HCT116 (cell line): ENCODE results near the gene SLC16A11. TPM values are rescaled to one million over a fixed set of nuclear protein-coding genes. Genes with fewer than 3 reads are reported as not detected.

Experiments used
- ATAC-seq: fragments of 200-7000 bp; cut with Tn5 transposase; 2 replicates; pipeline ENCODE4 v1.9.1; 2020; ENCODE audit warnings: mild to moderate bottlenecking, moderate library complexity
- BruUV-seq: library from RNA; stranded (reverse); fragments of 400-500 nt; replicated peaks from 2 replicates; lab custom pipeline; 2021; lab: Mats Ljungman, UMichigan
- CTCF ChIA-PET: fragments of 300-600 bp; sonication (Branson Sonifier 250); formaldehyde crosslinking; loops from one replicate; lab custom pipeline; 2021; ENCODE audit warnings: antibody characterized with exemption; lab: Charles Lee
- POLR2A ChIA-PET: fragments of 300-600, 350-600 bp; sonication (Branson Sonifier 250); formaldehyde crosslinking; loops from one replicate; lab custom pipeline; 2021; ENCODE audit warnings: antibody characterized with exemption; lab: Charles Lee
- RAD21 ChIA-PET, 2 experiments: fragments of 300-600 bp; sonication (Branson Sonifier 250); formaldehyde crosslinking; loops; one replicate each; lab custom pipeline; 2023; ENCODE audit warnings: low total read pairs in 2 of 2; ENCODE audit not compliant: uncharacterized antibody in 2 of 2, unreplicated experiment in 2 of 2, low non-redundant PET in 1 of 2; lab: Charles Lee
- DNase-seq: peaks from one replicate; pipeline ENCODE4 v3.0.0-alpha.2; 2010; ENCODE audit warnings: low read depth, low spot score
- H2AFZ ChIP-seq: fragments of 200-600 bp; shearing (Covaris generic), sonication (generic); 2 replicates; pipeline ENCODE4 v1.6.1; 2017; ENCODE audit warnings: low read depth, mixed run types, mixed read lengths, antibody characterized with exemption, low read length; ENCODE audit not compliant: poor library complexity, severe bottlenecking
- H3K27ac ChIP-seq: 2 replicates; pipeline ENCODE4 v1.5.1; 2012; ENCODE audit warnings: low read depth, low read length
- H3K27me3 ChIP-seq: fragments of 200-600 bp; sonication (generic); 2 replicates; pipeline ENCODE4 v1.6.1; 2016; ENCODE audit warnings: mixed run types, low read length, mixed read lengths; ENCODE audit not compliant: insufficient read depth
- H3K36me3 ChIP-seq, 2 experiments: fragments of 200-500 bp in 1 of 2; fragments of 200-600 bp in 1 of 2; sonication (Bioruptor generic) in 1 of 2; sonication (generic) in 1 of 2; 2 replicates each; pipeline versions ENCODE4 v1.5.1 to v1.6.1; 2014 to 2016; ENCODE audit warnings: low read length in 2 of 2, inconsistent platforms in 1 of 2, mixed read lengths in 1 of 2, mixed run types in 1 of 2; ENCODE audit not compliant: insufficient read depth in 2 of 2, control insufficient read depth in 1 of 2
- H3K4me1 ChIP-seq, 2 experiments: fragments of 200-600 bp in 1 of 2; sonication (generic) in 1 of 2; 2 replicates each; pipeline versions ENCODE4 v1.5.1 to v1.6.1; 2012 to 2017; ENCODE audit warnings: low read length in 2 of 2, inconsistent platforms in 1 of 2, mild to moderate bottlenecking in 1 of 2, mixed read lengths in 1 of 2, mixed run types in 1 of 2, moderate library complexity in 1 of 2; ENCODE audit not compliant: insufficient read depth in 2 of 2, control insufficient read depth in 1 of 2
- H3K4me2 ChIP-seq: fragments of 200-600 bp; sonication (generic); 2 replicates; pipeline ENCODE4 v1.6.1; 2017; ENCODE audit warnings: mixed run types, low read length, mixed read lengths
- H3K4me3 ChIP-seq, 2 experiments: fragments of 200-600 bp in 1 of 2; sonication (generic) in 1 of 2; replicated peaks in 1 of 2; 2 replicates each; pipeline ENCODE4 v1.5.1; 2011 to 2016; ENCODE audit warnings: low read length in 2 of 2, control low read depth in 1 of 2, low read depth in 1 of 2, mild to moderate bottlenecking in 1 of 2, mixed read lengths in 1 of 2, mixed run types in 1 of 2
- H3K79me2 ChIP-seq: fragments of 200-600 bp; sonication (generic); 2 replicates; pipeline ENCODE4 v1.6.1; 2017; ENCODE audit warnings: mild to moderate bottlenecking, mixed run types, low read length, moderate library complexity, mixed read lengths; ENCODE audit not compliant: insufficient read depth
- H3K9ac ChIP-seq: fragments of 200-600 bp; sonication (generic); 2 replicates; pipeline ENCODE4 v1.6.1; 2016; ENCODE audit warnings: low read length, mixed read lengths
- H3K9me2 ChIP-seq: fragments of 200-600 bp; sonication (generic), shearing (Covaris generic); 2 replicates; pipeline ENCODE4 v1.6.1; 2017; ENCODE audit warnings: mixed run types, mild to moderate bottlenecking, moderate library complexity; ENCODE audit not compliant: insufficient read depth
- H3K9me3 ChIP-seq, 2 experiments: fragments of 200-500 bp in 1 of 2; fragments of 200-600 bp in 1 of 2; sonication (Bioruptor generic) in 1 of 2; sonication (generic) in 1 of 2; 2 replicates each; pipeline ENCODE4 v1.6.1; 2014 to 2017; ENCODE audit warnings: low read length in 2 of 2, mixed read lengths in 2 of 2, inconsistent platforms in 1 of 2, low read depth in 1 of 2, mild to moderate bottlenecking in 1 of 2, mixed run types in 1 of 2, moderate library complexity in 1 of 2; ENCODE audit not compliant: control insufficient read depth in 1 of 2, insufficient read depth in 1 of 2
- H4K20me1 ChIP-seq: fragments of 200-600 bp; sonication (generic), shearing (Covaris generic); 2 replicates; pipeline ENCODE4 v1.6.1; 2017; ENCODE audit warnings: mixed run types, mild to moderate bottlenecking, moderate library complexity; ENCODE audit not compliant: insufficient read depth
- CBX3 ChIP-seq: IDR thresholded peaks from 2 replicates; pipeline ENCODE4 v1.6.1; 2012; ENCODE audit warnings: low read depth
- CTCF ChIP-seq, 3 experiments: fragments of 200-600 bp in 1 of 3; sonication (generic) in 1 of 3; IDR thresholded peaks in 2 of 3; conservative IDR thresholded peaks in 1 of 3; 2 replicates each; pipeline ENCODE4 v1.5.1; 2012 to 2017; ENCODE audit warnings: low read depth in 2 of 3, low read length in 2 of 3, antibody characterized with exemption in 1 of 3, borderline replicate concordance in 1 of 3, control low read depth in 1 of 3, mild to moderate bottlenecking in 1 of 3, mixed read lengths in 1 of 3, mixed run types in 1 of 3, moderate library complexity in 1 of 3; ENCODE audit not compliant: insufficient read depth in 1 of 3
- ELF1 ChIP-seq: IDR thresholded peaks from 2 replicates; pipeline ENCODE4 v1.6.1; 2012; ENCODE audit warnings: low read depth, borderline replicate concordance
- EZH2phosphoT487 ChIP-seq: fragments of 200-600 bp; IDR thresholded peaks from 2 replicates; pipeline ENCODE4 v1.6.1; 2018; ENCODE audit warnings: antibody characterized with exemption, borderline replicate concordance
- POLR2A ChIP-seq: IDR thresholded peaks from 2 replicates; pipeline ENCODE4 v1.7.0; 2011; ENCODE audit warnings: borderline replicate concordance; ENCODE audit not compliant: insufficient read depth, insufficient read length; ENCODE audit errors: extremely low read depth
- SP1 ChIP-seq: IDR thresholded peaks from 2 replicates; pipeline ENCODE4 v1.6.1; 2012; ENCODE audit warnings: low read depth
- SRF ChIP-seq: IDR thresholded peaks from 2 replicates; pipeline ENCODE4 v1.6.1; 2012; ENCODE audit warnings: low read depth
- intact Hi-C: fragments of 100-400 bp; cut with micrococcal nuclease; formaldehyde crosslinking; loops from 2 replicates; pipeline ENCODE4 v1.10.0; 2022
- total RNA-seq: library from RNA; stranded (reverse); gene quantifications from one replicate; pipeline ENCODE4 v1.2.1, GENCODE V29; 2021; ENCODE audit not compliant: unreplicated experiment
- TF ChIP-seq, protein P1 (sequence below): IDR thresholded peaks from 2 replicates; pipeline ENCODE4 v1.6.1; 2012
- TF ChIP-seq, protein P2 (sequence below): IDR thresholded peaks from 2 replicates; pipeline ENCODE4 v1.6.1; 2011; ENCODE audit warnings: mild to moderate bottlenecking, low read length, moderate library complexity; ENCODE audit not compliant: insufficient replicate concordance; ENCODE audit errors: extremely low read depth
- TF ChIP-seq, protein P3 (sequence below): IDR thresholded peaks from 2 replicates; pipeline ENCODE4 v1.6.1; 2012; ENCODE audit warnings: low read depth

SLC16A11 gene
- total RNA-seq, 1 experiment from 2014 or later: not detected

DNA sequence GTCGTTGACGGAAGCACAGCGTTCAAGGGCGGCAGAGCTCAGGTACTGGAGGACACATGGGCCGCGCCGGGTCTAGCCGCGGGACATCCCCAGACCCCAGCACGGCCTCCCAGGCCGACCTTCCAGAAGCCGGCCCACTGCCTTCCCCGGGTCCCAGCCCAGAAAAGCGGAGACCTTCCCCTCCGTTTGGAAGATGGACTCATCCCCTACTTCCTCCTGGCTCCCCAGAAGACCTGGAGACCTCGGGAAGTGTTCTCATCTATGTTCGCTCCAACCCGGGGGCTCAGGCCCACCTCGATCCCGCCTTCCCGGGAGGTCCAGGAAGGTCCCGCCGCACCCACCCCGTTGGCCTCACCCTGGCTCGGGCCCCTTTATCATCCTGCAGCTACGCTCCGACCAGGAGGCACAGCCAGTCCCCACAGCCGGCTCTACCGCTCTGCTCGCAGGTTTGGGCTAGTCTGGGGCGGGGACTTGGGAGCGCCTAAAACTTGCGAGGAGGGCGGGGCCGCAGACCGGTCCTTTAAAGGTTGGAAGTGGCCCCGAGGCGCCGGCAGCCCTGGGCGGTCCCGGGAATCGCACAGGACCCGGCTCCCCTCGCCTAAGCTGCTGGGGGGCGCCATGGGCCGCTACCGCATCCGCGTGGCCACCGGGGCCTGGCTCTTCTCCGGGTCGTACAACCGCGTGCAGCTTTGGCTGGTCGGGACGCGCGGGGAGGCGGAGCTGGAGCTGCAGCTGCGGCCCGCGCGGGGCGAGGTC lies 48.2 kb downstream of the SLC16A11 start, which contains the start of gene ALOX12:
Gene ALOX12 (plus strand): TSS at position 550 of the 756 bp plus-strand sequence. CDS start 69 bp downstream, at position 619.
- Histone ChIP-seq H3K79me2 (no peaks in the 10 kb centered on the region), H3K4me3 (no peak within 1 kb of the TSS), H3K9me2 (no peaks in the 10 kb centered on the region), H3K27me3 (no peaks in the 10 kb centered on the region), H4K20me1 (no peaks in the 10 kb centered on the region), H3K9me3 (no peaks in the 10 kb centered on the region)
- no TSS peak for BruUV-seq
- CTCF ChIA-PET: interaction anchor here (1.4 to 1.7 kb wide), 2 partner anchors 9 to 19 kb away, joined by 4 read pairs; no protein-coding TSS in a partner anchor
- POLR2A ChIA-PET: interaction anchor here (1.3 kb wide), 1 partner anchor 9 kb away, joined by 4 read pairs; no protein-coding TSS in a partner anchor
- TF ChIP-seq POLR2A (no peak), SRF (no peak), ELF1 (no peak), CBX3 (no peak), CTCF (IDR thresholded peaks at IDR 0.05 in 2 of 3, conservative IDR thresholded peaks at IDR 0.05 in 1 of 3; ENCODE audit: borderline replicate concordance in 1 of 3, insufficient read depth in 1 of 3, low read depth in 2 of 3, low read length in 2 of 3) (no peak), SP1 (no peak), EZH2phosphoT487 (no peak)
- TF ChIP-seq, protein P1, sequence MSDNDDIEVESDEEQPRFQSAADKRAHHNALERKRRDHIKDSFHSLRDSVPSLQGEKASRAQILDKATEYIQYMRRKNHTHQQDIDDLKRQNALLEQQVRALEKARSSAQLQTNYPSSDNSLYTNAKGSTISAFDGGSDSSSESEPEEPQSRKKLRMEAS: no peak
- TF ChIP-seq, protein P2, sequence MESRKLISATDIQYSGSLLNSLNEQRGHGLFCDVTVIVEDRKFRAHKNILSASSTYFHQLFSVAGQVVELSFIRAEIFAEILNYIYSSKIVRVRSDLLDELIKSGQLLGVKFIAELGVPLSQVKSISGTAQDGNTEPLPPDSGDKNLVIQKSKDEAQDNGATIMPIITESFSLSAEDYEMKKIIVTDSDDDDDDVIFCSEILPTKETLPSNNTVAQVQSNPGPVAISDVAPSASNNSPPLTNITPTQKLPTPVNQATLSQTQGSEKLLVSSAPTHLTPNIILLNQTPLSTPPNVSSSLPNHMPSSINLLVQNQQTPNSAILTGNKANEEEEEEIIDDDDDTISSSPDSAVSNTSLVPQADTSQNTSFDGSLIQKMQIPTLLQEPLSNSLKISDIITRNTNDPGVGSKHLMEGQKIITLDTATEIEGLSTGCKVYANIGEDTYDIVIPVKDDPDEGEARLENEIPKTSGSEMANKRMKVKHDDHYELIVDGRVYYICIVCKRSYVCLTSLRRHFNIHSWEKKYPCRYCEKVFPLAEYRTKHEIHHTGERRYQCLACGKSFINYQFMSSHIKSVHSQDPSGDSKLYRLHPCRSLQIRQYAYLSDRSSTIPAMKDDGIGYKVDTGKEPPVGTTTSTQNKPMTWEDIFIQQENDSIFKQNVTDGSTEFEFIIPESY: no peak
- TF ChIP-seq, protein P3, sequence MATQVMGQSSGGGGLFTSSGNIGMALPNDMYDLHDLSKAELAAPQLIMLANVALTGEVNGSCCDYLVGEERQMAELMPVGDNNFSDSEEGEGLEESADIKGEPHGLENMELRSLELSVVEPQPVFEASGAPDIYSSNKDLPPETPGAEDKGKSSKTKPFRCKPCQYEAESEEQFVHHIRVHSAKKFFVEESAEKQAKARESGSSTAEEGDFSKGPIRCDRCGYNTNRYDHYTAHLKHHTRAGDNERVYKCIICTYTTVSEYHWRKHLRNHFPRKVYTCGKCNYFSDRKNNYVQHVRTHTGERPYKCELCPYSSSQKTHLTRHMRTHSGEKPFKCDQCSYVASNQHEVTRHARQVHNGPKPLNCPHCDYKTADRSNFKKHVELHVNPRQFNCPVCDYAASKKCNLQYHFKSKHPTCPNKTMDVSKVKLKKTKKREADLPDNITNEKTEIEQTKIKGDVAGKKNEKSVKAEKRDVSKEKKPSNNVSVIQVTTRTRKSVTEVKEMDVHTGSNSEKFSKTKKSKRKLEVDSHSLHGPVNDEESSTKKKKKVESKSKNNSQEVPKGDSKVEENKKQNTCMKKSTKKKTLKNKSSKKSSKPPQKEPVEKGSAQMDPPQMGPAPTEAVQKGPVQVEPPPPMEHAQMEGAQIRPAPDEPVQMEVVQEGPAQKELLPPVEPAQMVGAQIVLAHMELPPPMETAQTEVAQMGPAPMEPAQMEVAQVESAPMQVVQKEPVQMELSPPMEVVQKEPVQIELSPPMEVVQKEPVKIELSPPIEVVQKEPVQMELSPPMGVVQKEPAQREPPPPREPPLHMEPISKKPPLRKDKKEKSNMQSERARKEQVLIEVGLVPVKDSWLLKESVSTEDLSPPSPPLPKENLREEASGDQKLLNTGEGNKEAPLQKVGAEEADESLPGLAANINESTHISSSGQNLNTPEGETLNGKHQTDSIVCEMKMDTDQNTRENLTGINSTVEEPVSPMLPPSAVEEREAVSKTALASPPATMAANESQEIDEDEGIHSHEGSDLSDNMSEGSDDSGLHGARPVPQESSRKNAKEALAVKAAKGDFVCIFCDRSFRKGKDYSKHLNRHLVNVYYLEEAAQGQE: no peak
- TF ChIP-seq, all 23 proteins: peak for 0
- no peak within 1 kb of the TSS for H3K9ac ChIP-seq
- no peak for DNase-seq
- H3K4me1 ChIP-seq: no peaks in the 10 kb centered on the region
- intact Hi-C loops: no loop called here
- no peak within 1 kb of the TSS for H3K27ac ChIP-seq
- no peak within 1 kb of the TSS for H2AFZ ChIP-seq
- H3K4me2 ChIP-seq: no peak within 1 kb of the TSS
- H3K36me3 ChIP-seq: peaks cover 5 to 11% of the 10 kb centered on the region in 2 experiments; a peak in 2 of 4 replicates
- RAD21 ChIA-PET: no interaction called here
- no peak for ATAC-seq
